Loucy (cell line): ENCODE results near the gene SPOCK1.

Experiments used
- EZH2phosphoT487 ChIP-seq: fragments of 200-600 bp; IDR thresholded peaks from 2 replicates; pipeline ENCODE4 v1.6.1; 2018; ENCODE audit warnings: antibody characterized with exemption, mild to moderate bottlenecking, moderate library complexity, borderline replicate concordance
- TF ChIP-seq, protein P1 (sequence below): fragments of 200-600 bp; sonication (generic); conservative IDR thresholded peaks from 2 replicates; pipeline ENCODE4 v1.5.1; 2014; ENCODE audit warnings: mild to moderate bottlenecking, antibody characterized with exemption, low read length

DNA sequence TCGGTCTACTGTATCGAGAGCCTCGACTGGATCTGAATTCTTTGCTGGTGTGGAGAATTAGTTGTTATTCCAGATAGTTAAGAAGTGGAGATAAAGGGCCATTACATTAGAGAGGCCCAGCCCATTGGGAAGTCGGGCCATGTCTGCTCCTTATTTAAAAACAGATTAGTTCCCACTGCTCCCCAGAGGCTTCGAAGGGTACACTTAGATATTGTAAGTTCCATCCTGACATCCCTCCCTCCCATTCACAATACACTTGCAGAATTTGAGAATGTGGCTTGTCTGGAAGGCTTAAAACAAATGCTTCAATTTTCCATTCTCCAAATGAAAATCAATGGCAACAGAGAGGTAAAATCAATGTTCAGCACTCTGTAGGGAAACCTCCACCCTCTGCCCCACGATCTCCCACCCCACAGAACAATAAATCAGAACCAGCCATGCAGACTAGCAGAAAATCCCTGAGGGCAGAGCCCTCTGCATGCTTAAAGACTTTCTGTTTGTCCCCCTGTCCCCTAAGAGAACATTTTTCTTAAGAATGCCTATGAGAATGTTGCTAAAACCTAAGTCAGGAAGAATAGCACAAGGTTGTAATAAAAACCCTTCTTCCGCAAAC, 364.1 kb downstream of the SPOCK1 start:
- TF ChIP-seq, protein P1, sequence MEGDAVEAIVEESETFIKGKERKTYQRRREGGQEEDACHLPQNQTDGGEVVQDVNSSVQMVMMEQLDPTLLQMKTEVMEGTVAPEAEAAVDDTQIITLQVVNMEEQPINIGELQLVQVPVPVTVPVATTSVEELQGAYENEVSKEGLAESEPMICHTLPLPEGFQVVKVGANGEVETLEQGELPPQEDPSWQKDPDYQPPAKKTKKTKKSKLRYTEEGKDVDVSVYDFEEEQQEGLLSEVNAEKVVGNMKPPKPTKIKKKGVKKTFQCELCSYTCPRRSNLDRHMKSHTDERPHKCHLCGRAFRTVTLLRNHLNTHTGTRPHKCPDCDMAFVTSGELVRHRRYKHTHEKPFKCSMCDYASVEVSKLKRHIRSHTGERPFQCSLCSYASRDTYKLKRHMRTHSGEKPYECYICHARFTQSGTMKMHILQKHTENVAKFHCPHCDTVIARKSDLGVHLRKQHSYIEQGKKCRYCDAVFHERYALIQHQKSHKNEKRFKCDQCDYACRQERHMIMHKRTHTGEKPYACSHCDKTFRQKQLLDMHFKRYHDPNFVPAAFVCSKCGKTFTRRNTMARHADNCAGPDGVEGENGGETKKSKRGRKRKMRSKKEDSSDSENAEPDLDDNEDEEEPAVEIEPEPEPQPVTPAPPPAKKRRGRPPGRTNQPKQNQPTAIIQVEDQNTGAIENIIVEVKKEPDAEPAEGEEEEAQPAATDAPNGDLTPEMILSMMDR = no peak
- TF ChIP-seq EZH2phosphoT487 = no peak
